Measurements from ENCODE around the gene GPR26.

GPR26 gene

GRCh38 chr10:123649676-123650075 is 16.5 kb upstream of the GPR26 start:
- no peak for DNase-seq

GRCh38 chr10:123651421-123652047 is 14.6 kb upstream of the GPR26 start:
- DNase-seq: no peak

GRCh38 chr10:123655751-123656150 is 10.4 kb upstream of the GPR26 start:
- DNase-seq: no peak

- DNase-seq: no peak
Measured at GRCh38 chr10:123663522-123663921, 2.6 kb upstream of the GPR26 start.

GRCh38 chr10:123665491-123666286 is 466 bp upstream of the GPR26 start:
- no peak for DNase-seq

GRCh38 chr10:123669886-123670285 is 3.7 kb downstream of the GPR26 start:
- DNase-seq: no peak

- DNase-seq: no peak
Measured at GRCh38 chr10:123673198-123673597, 7.0 kb downstream of the GPR26 start.

- no peak for DNase-seq
Measured at GRCh38 chr10:123674741-123675140, 8.6 kb downstream of the GPR26 start.

GRCh38 chr10:123675811-123676210 is 9.7 kb downstream of the GPR26 start:
- no peak for DNase-seq

GRCh38 chr10:123677556-123677955 is 11.4 kb downstream of the GPR26 start:
- DNase-seq: no peak

GRCh38 chr10:123678376-123678775 is 12.2 kb downstream of the GPR26 start:
- no peak for DNase-seq

- no peak for DNase-seq
Measured at GRCh38 chr10:123681285-123681684, 15.1 kb downstream of the GPR26 start.

- DNase-seq: no peak
Measured at GRCh38 chr10:123682477-123682876, 16.3 kb downstream of the GPR26 start.

- DNase-seq: no peak
Measured at GRCh38 chr10:123683459-123683858, 17.3 kb downstream of the GPR26 start.

GRCh38 chr10:123683865-123684264 is 17.7 kb downstream of the GPR26 start:
- DNase-seq: no peak

- no peak for DNase-seq
Measured at GRCh38 chr10:123685260-123685659, 19.1 kb downstream of the GPR26 start.

GRCh38 chr10:123687758-123688157 is 21.6 kb downstream of the GPR26 start:
- DNase-seq: no peak

GRCh38 chr10:123689880-123690279 is 23.7 kb downstream of the GPR26 start:
- DNase-seq: no peak

- no peak for DNase-seq
Measured at GRCh38 chr10:123703195-123703790, 37.1 kb downstream of the GPR26 start.

GRCh38 chr10:123704076-123704475 is 37.9 kb downstream of the GPR26 start:
- DNase-seq: no peak

GRCh38 chr10:123704812-123705211 is 38.7 kb downstream of the GPR26 start:
- no peak for DNase-seq

- DNase-seq: no peak
Measured at GRCh38 chr10:123706236-123706635, 40.1 kb downstream of the GPR26 start.

- no peak for DNase-seq
Measured at GRCh38 chr10:123715546-123715945, 49.4 kb downstream of the GPR26 start.

GRCh38 chr10:123717336-123717735 is 51.2 kb downstream of the GPR26 start:
- DNase-seq: no peak
